ENCODE data around the gene CEP128. TPM values are rescaled to one million over a fixed set of nuclear protein-coding genes. Genes with fewer than 3 reads are reported as not detected.

Gene CEP128
- total and polyA plus RNA-seq, 2 donors from 2014 or later, result 0.43 to 9.0 TPM

DNA sequence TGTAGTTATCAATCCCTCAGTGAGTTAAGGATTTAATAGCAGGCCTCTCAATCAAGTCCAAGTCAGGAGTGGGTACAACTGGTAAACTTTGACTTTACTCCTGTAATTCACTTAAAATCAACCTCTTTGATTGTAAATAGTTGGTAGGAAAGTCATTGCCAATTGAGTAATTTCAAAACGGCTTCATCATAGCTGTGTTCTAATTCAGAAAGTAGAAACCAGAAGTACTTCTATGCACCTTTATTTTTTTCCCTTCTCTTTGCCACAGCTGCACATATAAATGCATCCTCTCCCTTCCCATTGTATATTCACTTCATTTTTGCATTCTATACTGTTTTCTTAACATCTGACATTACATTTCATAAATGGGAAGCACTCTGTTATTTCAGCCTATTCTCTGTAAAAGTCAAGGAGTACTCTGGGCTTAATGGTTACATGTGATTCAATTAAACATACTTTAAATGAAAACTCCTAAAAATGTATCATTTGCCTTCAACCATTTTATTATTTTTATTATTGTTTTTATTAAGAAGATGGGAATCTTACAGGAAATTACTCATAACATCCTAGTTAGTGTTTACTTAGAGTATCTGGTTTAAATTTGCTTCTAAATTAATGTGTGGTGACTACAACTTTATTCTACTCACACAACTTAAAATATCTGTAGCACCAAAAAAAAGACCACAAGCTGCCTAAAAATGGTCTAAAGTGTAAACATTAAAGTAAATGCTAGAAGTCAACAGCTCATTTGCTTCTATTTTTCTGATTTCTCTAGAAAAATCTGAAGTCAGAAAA is 171.2 kb downstream of the CEP128 start:
- Histone ChIP-seq H3K4me3 (ENCODE audit: low read length in 3 of 3) (no peak overlapping the region), H3K4me1 (ENCODE audit: control insufficient read depth in 2 of 3, insufficient read depth in 2 of 3, low read depth in 1 of 3, low read length in 3 of 3) (no peaks in the 10 kb centered on the region), H3K9me3 (ENCODE audit: control insufficient read depth in 2 of 3, insufficient read depth in 1 of 3, low read length in 3 of 3) (no peaks in the 10 kb centered on the region), H3K9ac (ENCODE audit: low read length in 3 of 3) (no peak overlapping the region), H3K27ac (ENCODE audit: low read depth in 2 of 2, low read length in 2 of 2) (no peak overlapping the region), H3K27me3 (ENCODE audit: control insufficient read depth, insufficient read depth, low read length) (no peaks in the 10 kb centered on the region), H3K36me3 (ENCODE audit: control insufficient read depth in 2 of 3, insufficient read depth in 3 of 3, low read length in 3 of 3) (no peaks in the 10 kb centered on the region)
- TF ChIP-seq, protein P1, sequence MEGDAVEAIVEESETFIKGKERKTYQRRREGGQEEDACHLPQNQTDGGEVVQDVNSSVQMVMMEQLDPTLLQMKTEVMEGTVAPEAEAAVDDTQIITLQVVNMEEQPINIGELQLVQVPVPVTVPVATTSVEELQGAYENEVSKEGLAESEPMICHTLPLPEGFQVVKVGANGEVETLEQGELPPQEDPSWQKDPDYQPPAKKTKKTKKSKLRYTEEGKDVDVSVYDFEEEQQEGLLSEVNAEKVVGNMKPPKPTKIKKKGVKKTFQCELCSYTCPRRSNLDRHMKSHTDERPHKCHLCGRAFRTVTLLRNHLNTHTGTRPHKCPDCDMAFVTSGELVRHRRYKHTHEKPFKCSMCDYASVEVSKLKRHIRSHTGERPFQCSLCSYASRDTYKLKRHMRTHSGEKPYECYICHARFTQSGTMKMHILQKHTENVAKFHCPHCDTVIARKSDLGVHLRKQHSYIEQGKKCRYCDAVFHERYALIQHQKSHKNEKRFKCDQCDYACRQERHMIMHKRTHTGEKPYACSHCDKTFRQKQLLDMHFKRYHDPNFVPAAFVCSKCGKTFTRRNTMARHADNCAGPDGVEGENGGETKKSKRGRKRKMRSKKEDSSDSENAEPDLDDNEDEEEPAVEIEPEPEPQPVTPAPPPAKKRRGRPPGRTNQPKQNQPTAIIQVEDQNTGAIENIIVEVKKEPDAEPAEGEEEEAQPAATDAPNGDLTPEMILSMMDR (IDR thresholded peaks at IDR 0.05; ENCODE audit: borderline replicate concordance, extremely low read depth, insufficient read depth), result no peak
- FAIRE-seq, result no peak
- intact Hi-C loops (cut with DNase I), result no loop called here
- DNase-seq, result no peak

DNA sequence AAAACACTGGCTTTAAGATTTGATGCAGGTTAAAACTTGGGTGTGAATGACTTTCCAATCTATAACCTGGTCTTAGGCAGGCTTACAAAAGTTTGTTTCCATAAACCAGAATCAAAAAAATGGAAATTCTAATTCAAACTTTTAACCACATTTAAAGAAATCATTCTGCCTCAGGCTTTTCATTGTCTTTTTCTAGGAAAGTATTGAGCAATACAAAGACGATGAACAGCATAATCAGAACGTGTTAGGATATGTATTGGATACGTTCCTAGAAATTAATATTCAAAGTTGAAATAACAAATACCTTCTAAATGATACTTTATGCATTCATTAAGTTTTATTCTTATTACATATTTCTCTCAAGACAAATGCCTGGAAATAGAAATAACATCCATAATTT is 172.9 kb downstream of the CEP128 start:
- intact Hi-C loops (cut with DNase I), result no loop called here
- H3K9me3 ChIP-seq (ENCODE audit: control insufficient read depth in 2 of 3, insufficient read depth in 1 of 3, low read length in 3 of 3), result no peaks in the 10 kb centered on the region
- no peaks in the 10 kb centered on the region for H3K36me3 ChIP-seq (ENCODE audit: control insufficient read depth in 2 of 3, insufficient read depth in 3 of 3, low read length in 3 of 3)
- no peak overlapping the region for H3K27ac ChIP-seq (ENCODE audit: low read depth in 2 of 2, low read length in 2 of 2)
- DNase-seq, result no peak
- FAIRE-seq, result no peak
- no peaks in the 10 kb centered on the region for H3K27me3 ChIP-seq (ENCODE audit: control insufficient read depth, insufficient read depth, low read length)
- no peak overlapping the region for H3K4me3 ChIP-seq (ENCODE audit: low read length in 3 of 3)
- TF ChIP-seq, protein P1 (IDR thresholded peaks at IDR 0.05; ENCODE audit: borderline replicate concordance, extremely low read depth, insufficient read depth), result no peak
- no peaks in the 10 kb centered on the region for H3K4me1 ChIP-seq (ENCODE audit: control insufficient read depth in 2 of 3, insufficient read depth in 2 of 3, low read depth in 1 of 3, low read length in 3 of 3)
- no peak overlapping the region for H3K9ac ChIP-seq (ENCODE audit: low read length in 3 of 3)

DNA sequence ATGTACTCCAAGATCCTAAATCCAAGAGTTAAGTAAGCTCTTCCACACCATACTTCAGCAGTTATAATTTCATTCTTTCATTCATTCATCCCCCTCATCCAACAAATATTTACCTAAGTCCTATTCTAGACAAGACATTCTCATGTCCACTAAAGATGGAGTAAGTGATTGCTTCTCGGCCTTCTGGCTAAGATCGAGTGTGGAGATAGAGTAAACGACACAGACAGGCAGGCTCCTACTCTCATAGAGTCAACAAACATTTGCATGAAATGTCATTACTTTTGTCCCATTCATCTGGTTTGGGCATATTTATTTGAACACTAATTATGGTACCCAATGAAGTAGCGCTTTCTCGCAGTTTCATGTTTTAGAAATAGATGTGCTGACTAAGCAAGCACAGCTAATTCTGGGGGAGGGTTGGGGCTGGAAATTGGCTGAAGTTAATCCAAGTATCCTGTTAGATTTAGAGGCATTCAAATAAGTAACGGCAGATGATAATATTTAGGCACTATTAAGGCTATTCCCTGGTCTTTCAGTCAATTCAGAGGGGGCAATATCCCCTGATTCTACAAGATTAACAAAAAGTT is 176.5 kb downstream of the CEP128 start:
- FAIRE-seq (no peak), DNase-seq (no peak)
- H3K9ac ChIP-seq (ENCODE audit: low read length in 3 of 3), result no peak overlapping the region
- no peaks in the 10 kb centered on the region for H3K27me3 ChIP-seq (ENCODE audit: control insufficient read depth, insufficient read depth, low read length)
- no peaks in the 10 kb centered on the region for H3K9me3 ChIP-seq (ENCODE audit: control insufficient read depth in 2 of 3, insufficient read depth in 1 of 3, low read length in 3 of 3)
- H3K36me3 ChIP-seq (ENCODE audit: control insufficient read depth in 2 of 3, insufficient read depth in 3 of 3, low read length in 3 of 3), result no peaks in the 10 kb centered on the region
- intact Hi-C loops (cut with DNase I), result no loop called here
- no peak overlapping the region for H3K27ac ChIP-seq (ENCODE audit: low read depth in 2 of 2, low read length in 2 of 2)
- no peak overlapping the region for H3K4me3 ChIP-seq (ENCODE audit: low read length in 3 of 3)
- TF ChIP-seq, protein P1 (IDR thresholded peaks at IDR 0.05; ENCODE audit: borderline replicate concordance, extremely low read depth, insufficient read depth), result no peak
- H3K4me1 ChIP-seq (ENCODE audit: control insufficient read depth in 2 of 3, insufficient read depth in 2 of 3, low read depth in 1 of 3, low read length in 3 of 3), result no peaks in the 10 kb centered on the region
